HG03103 (cell line): Measurements from ENCODE around the gene CCDC6.
A peak's percentile ranks its signal among the peaks of the same experiment; 100 is the strongest.
"Not testable (repeated sequence)": the region's sequence is repeated elsewhere in the genome, so short reads cannot be mapped to it uniquely, and the experiment has no call there.

ENCODE experiments used
- ATAC-seq: cut with Tn5 transposase; IDR thresholded peaks from one replicate; pipeline ENCODE4 v1.9.1; 2021; ENCODE audit warnings: low read depth; ENCODE audit not compliant: unreplicated experiment

CCDC6 gene

GRCh38 chr10:59819683-59820082 is 86.7 kb downstream of the CCDC6 start:
- no peak for ATAC-seq

GRCh38 chr10:59819265-59819664 is 87.1 kb downstream of the CCDC6 start:
- no peak for ATAC-seq

DNA sequence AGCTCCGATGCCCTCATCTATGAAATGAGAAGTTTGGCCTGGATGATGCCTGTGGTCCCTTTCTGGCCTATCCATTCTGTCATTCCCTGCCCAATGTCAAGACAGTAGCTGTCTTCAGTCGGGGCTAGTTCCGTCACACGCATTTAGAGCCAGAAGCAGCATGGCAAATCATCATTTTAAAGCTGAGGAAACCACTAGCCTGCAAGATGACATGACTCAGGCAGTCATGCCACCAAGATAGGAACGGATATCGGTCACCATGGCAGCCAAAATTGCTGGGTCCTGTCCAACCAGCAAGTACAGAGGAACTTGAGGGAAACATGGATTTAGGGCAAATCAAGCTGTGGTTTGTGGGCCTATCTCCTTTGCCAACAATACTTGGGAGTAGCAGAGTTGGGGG is 88.6 kb downstream of the CCDC6 start:
- no peak for ATAC-seq

DNA sequence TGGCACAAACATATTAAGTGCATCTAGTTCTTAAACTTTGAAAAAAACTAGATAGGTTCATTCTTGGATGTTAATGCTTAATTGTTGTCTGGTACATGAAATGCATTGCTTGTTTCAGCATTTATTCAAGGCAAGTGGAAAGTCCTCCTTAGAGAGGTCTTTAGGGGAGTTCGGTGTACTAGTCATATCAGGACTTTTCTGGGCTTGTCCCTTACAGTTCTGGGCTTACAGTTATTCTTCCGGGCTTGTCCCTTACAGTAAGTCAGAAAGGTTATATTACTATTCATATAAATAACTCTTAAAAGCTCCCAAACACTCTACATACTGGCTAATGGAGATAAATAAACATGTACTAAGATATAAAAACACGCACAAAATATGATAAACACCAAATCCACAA is 91.5 kb downstream of the CCDC6 start:
- ATAC-seq: no peak

GRCh38 chr10:59812519-59813122 is 93.7 kb downstream of the CCDC6 start:
- no peak for ATAC-seq

DNA sequence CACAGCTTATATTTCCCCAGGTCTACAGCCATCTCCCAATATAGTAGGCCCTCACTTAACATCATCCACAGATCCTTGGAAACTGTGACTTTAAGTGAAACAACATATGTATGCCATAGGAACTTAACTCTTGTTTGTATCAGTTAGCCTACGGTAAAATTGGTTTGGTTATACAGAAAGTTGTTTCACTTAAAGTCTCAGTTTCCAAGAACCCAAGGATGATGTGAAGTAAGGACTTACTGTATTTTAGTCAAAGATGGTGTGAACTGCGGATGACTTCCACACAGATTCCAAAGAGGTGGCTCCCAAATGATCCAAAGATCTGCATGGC is 96.7 kb downstream of the CCDC6 start:
- no peak for ATAC-seq

DNA sequence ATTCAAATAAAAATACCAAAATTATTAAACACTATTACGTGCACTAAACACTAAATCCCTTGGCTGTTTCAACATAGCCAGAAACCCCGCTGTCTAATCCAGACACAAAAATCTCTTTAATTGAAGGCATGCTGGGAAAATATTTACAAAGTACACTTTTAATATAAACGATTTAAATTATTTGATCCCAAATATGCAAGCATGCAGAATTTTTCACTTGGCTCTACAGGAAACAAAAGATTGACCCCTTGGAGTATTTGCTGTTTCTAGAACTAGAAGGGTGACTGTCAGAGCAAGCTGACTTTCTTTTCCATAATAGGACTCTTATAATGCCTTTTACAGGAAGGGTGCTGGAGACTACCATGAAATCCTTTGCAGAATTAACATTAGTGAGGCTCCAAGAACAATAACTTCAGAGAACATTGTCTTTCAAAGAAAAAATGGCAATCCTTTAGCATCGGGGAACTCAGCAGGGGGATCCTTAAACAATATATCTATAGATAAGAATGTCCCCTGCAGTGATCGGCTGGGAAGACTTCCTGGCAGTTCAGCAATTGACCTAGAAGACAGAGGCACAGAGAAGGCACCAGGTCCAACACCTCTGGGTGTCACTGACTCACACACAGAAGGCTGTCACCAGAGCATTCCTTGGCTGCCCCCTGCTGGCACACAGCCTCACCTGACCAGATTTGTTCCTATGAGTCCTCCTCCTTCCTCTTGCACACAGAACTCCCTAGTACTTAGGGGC is 97.3 kb downstream of the CCDC6 start:
- peak; percentile 97 for ATAC-seq

DNA sequence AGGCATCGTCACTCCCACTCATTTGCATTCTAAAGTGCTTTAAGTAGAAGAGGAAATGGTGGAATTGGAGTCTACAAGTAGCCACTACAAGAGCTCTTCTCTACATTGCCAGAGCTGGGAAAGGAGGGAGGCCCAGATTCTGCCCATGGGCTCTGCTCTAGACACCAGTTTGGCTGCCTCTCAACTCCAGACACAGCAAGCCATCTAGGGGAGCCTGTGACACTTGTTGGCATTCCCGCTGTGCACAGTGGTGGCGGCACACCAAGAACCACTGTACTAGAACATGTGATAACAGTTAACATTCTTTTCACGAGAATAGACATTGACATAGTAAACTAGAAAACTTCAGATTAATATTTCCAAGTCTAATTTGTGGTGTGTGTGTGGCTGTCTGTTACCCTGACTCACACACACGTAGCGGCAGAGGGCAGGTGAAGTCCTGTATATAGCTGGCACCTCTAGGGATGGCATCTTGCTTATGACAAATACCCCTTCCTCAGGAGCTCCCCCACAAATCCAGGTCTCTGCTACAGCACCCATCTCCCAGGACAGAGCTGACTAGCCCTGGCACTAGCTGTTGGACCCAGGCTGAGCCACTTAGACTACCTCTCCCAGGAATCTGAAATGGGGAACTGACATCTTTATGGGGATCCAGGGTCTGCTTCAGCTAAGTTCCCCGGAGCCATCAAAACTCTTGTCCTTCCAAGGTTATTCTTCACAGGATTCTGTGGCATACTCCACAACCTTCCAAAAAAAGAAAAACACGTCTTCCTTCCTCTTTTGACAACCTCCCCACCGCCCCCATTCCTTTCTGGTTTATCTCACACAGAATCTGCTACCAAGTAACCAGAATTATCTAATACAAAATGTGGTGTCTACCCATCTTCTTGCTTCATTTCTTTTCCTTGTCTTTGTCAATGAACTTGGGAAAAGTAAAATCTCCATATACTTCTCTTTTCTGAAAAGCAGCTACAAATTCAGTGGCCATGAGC is 98.4 kb downstream of the CCDC6 start:
- ATAC-seq: no peak

GRCh38 chr10:59805014-59805413 is 101.3 kb downstream of the CCDC6 start:
- ATAC-seq: no peak

DNA sequence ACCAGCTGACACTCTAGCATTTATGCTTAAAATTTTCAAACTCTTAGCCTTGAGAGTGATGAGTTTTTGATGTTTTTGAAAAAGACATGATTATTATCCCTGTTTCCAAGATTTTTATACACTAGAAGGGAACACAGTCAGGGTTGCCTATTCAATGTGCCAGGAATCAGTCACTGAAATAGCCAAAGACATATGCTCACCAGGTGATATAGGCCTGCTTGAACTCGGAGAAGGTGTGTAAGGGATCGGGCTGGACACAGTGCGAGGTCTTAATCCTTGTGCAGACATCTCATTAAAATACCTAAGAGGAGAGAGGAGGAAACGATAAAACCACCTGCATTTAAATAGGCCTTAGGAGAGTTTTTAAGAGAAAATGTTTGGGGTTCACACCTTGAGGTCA is 102.1 kb downstream of the CCDC6 start:
- no peak for ATAC-seq

DNA sequence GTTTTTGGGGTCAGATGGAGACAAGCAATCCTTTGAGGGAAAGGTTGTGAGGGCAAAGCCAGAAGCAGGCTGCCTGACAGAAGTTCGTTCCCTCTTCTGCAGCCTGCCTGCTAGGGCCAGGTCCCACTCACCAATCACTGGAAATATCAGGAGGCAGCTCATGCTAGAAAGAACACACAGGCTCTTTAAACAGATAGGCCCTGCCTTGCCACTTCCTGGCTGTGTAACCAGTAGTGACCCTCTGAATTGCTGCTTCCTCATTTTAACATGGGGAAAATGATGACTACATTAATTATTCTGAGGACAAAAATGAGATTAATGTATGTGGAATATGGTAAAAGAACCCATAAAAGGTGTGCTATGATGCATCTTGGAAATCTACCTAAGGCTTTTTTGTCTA is 102.6 kb downstream of the CCDC6 start:
- ATAC-seq: no peak

DNA sequence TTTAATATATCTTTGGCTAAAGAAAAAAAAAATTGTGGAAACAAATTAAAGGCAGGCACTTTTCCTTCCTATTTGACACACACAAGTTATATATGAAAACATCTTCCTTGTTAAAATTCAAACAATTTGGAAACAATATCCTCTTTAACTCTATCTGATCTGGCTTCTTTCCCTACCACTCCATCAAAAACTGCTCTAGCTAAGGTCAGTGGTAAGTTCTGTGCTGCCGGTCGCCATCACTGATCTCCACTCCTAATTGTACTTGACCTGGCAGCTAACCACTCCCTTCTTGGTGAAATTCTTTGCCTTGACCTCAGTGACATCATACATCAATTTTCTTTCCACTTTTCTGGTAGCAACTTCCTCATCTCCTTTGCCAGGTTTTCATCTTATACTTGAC is 105.2 kb downstream of the CCDC6 start:
- no peak for ATAC-seq

- ATAC-seq: no peak
Measured at GRCh38 chr10:59799421-59799820, 106.9 kb downstream of the CCDC6 start.

DNA sequence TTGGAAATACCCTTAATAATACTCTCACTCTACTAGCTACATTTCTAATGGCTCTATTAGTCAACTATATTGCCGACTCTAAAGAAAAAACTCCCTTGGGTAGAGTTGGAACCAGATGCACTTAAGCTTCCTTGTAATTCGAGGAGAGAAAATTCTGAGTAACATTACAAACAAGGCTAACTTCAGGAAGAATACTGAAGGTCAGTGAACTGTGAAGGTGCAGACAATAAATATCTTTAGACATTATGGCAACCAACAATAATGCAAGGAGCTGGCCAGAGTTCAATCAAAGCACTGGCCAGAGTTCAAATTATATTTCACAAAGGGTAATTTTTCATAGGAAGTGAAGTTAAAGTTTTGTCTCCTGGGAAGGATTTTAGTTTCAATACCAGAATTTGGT is 112.4 kb downstream of the CCDC6 start:
- no peak for ATAC-seq

- ATAC-seq: no peak
Measured at GRCh38 chr10:59792812-59793211, 113.5 kb downstream of the CCDC6 start.

DNA sequence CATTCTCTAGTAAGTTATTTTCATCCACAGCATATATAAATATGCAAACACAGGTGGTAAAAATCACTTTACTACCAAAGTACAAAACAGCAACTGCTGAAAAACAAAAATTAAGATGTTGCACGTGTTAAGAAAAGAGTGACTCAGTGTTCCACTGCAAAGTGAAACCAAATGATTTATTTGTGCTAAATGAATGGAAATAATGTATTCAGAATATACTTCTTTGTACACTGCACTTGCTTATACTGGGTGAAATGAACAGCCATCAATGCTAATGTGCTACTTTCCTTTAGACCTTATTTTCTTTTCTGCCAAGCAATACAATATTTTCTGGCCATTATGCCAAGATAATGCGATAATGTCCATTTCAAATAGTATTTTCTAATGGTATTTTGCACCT is 114.8 kb downstream of the CCDC6 start:
- no peak for ATAC-seq

GRCh38 chr10:59790080-59790479 is 116.3 kb downstream of the CCDC6 start:
- ATAC-seq: not testable (repeated sequence)

- ATAC-seq: not testable (repeated sequence)
Measured at GRCh38 chr10:59788914-59789313, 117.4 kb downstream of the CCDC6 start.

DNA sequence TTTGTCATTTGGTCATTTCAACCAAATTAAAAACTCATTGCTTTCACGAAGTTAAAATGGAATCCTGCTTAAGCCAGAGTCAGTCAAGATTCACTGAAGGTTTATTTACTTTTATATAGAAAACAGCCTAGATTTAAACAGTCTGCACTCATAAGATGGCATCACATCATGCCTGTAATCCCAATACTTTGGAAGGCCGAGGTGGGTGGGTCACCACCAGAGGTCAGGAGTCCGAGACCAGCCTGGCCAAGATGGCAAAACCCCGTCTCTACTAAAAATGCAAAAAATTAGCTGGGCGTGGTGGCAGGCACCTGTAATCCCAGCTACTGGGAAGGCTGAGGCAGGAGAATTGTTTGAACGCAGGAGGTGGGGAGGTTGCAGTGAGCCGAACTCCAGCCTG is 119.3 kb downstream of the CCDC6 start:
- ATAC-seq: not testable (repeated sequence)

DNA sequence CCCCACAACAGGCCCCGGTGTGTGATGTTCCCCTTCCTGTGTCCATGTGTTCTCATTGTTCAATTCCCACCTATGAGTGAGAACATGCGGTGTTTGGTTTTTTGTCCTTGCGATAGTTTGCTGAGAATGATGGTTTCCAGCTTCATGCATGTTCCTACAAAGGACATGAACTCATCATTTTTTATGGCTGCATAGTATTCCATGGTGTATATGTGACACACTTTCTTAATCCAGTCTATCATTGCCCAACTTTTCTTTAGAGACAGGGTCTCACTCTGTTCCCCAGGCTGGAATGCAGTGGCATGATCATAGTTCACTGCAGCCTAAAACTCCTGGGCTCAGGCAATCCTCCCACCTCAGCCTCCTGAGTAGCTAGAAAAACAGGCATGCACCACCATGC is 120.9 kb downstream of the CCDC6 start:
- not testable (repeated sequence) for ATAC-seq

GRCh38 chr10:59781511-59781910 is 124.8 kb downstream of the CCDC6 start:
- no peak for ATAC-seq
